HFF-Myc (cell line): ENCODE data around the gene DDX31.

Source experiments
- DNase-seq: peaks from one replicate; pipeline ENCODE4 v3.0.0-alpha.2; 2011; ENCODE audit warnings: low read depth; ENCODE audit errors: extremely low read depth
- H3K4me3 ChIP-seq: replicated peaks from 2 replicates; pipeline ENCODE4 v1.5.1; 2011; ENCODE audit warnings: low read depth, mild to moderate bottlenecking, control low read depth, low read length
- CTCF ChIP-seq: IDR thresholded peaks from 2 replicates; pipeline ENCODE4 v1.5.1; 2012; ENCODE audit warnings: mild to moderate bottlenecking, low read depth, low read length, control low read depth; ENCODE audit errors: missing control alignments

The DDX31 gene

GRCh38 chr9:132697230-132697629 lies 27.4 kb upstream of the DDX31 start:
- no peak for TF ChIP-seq CTCF

GRCh38 chr9:132694144-132694543 lies 24.4 kb upstream of the DDX31 start:
- TF ChIP-seq CTCF: peak; percentile 19
- DNase-seq: no peak
- no peak overlapping the region for H3K4me3 ChIP-seq

More at GRCh38 chr9:132697230-132697629, 27.4 kb upstream of the DDX31 start:
- H3K4me3 ChIP-seq: no peak overlapping the region
- DNase-seq: no peak

GRCh38 chr9:132690696-132691095 lies 20.9 kb upstream of the DDX31 start:
- no peak overlapping the region for H3K4me3 ChIP-seq
- no peak for TF ChIP-seq CTCF
- DNase-seq: no peak

- no peak overlapping the region for H3K4me3 ChIP-seq
- no peak for DNase-seq
- no peak for TF ChIP-seq CTCF
These were observed 14.1 kb upstream of the DDX31 start for GRCh38 chr9:132683873-132684272.

- no peak overlapping the region for H3K4me3 ChIP-seq
- DNase-seq: no peak
- TF ChIP-seq CTCF: no peak
These were observed 11.8 kb upstream of the DDX31 start for GRCh38 chr9:132681561-132681960.

- DNase-seq: no peak
- no peak for TF ChIP-seq CTCF
- no peak overlapping the region for H3K4me3 ChIP-seq
These were observed 10.3 kb upstream of the DDX31 start for GRCh38 chr9:132679946-132680625.

GRCh38 chr9:132677976-132678375 lies 8.2 kb upstream of the DDX31 start:
- no peak overlapping the region for H3K4me3 ChIP-seq
- DNase-seq: no peak
- TF ChIP-seq CTCF: no peak
